Type B pancreatic cell (in vitro differentiated cells): ENCODE results near the gene IGF2R. TPM values are rescaled to one million over a fixed set of nuclear protein-coding genes. Genes with fewer than 3 reads are reported as not detected.

Source experiments
- DNase-seq: peaks from one replicate; pipeline ENCODE4 v3.0.0; 2021; ENCODE audit warnings: mixed read lengths; ENCODE audit not compliant: unreplicated experiment; ENCODE audit errors: extremely low spot score
- H3K27ac Mint-ChIP-seq: 2 replicates; pipeline ENCODE4 v1.8.0; 2021; ENCODE audit warnings: mild to moderate bottlenecking, mixed read lengths
- H3K27me3 Mint-ChIP-seq: 2 replicates; pipeline ENCODE4 v1.8.0; 2021; ENCODE audit warnings: mixed read lengths
- H3K36me3 Mint-ChIP-seq: 2 replicates; pipeline ENCODE4 v1.8.0; 2021; ENCODE audit warnings: mixed read lengths
- H3K4me1 Mint-ChIP-seq: one replicate; pipeline ENCODE4 v1.8.0; 2021; ENCODE audit warnings: mixed read lengths; ENCODE audit not compliant: unreplicated experiment
- H3K4me3 Mint-ChIP-seq: 2 replicates; pipeline ENCODE4 v1.8.0; 2021; ENCODE audit warnings: mild to moderate bottlenecking, mixed read lengths
- H3K9me3 Mint-ChIP-seq: 2 replicates; pipeline ENCODE4 v1.8.0; 2021; ENCODE audit warnings: mixed read lengths
- CTCF ChIP-seq: fragments of 200-600 bp; sonication (generic); conservative IDR thresholded peaks from 2 replicates; pipeline ENCODE4 v1.5.0; 2021; ENCODE audit warnings: antibody characterized with exemption, mild to moderate bottlenecking
- total RNA-seq: library from RNA; stranded (reverse); gene quantifications from 2 replicates; pipeline ENCODE4 v1.2.1, GENCODE V29; 2021; ENCODE audit warnings: low replicate concordance

IGF2R gene
- total RNA-seq, 1 donor from 2014 or later: 79.8 TPM

- no peak for TF ChIP-seq CTCF
- Mint-ChIP-seq H3K9me3 (peaks cover 9% of the 10 kb centered on the region), H3K4me3 (no peak overlapping the region), H3K27me3 (no peaks in the 10 kb centered on the region), H3K36me3 (peaks cover 46% of the 10 kb centered on the region), H3K4me1 (peaks cover 4% of the 10 kb centered on the region), H3K27ac (no peak overlapping the region)
- no peak for DNase-seq
These were observed 38.7 kb downstream of the IGF2R start for GRCh38 chr6:160007611-160008010.

GRCh38 chr6:160010067-160010466 lies 41.2 kb downstream of the IGF2R start:
- Mint-ChIP-seq H3K9me3 (peaks cover 4% of the 10 kb centered on the region), H3K36me3 (peaks cover 42% of the 10 kb centered on the region), H3K4me3 (no peak overlapping the region), H3K4me1 (peaks cover 11% of the 10 kb centered on the region), H3K27ac (no peak overlapping the region), H3K27me3 (no peaks in the 10 kb centered on the region)
- no peak for TF ChIP-seq CTCF
- DNase-seq: no peak

GRCh38 chr6:160013987-160014868 lies 45.3 kb downstream of the IGF2R start:
- H3K4me3 Mint-ChIP-seq: no peak overlapping the region
- no peak for TF ChIP-seq CTCF
- no peaks in the 10 kb centered on the region for H3K9me3 Mint-ChIP-seq

GRCh38 chr6:160014869-160015182 lies 45.9 kb downstream of the IGF2R start:
- Mint-ChIP-seq H3K9me3 (no peaks in the 10 kb centered on the region), H3K4me3 (no peak overlapping the region), H3K27me3 (no peaks in the 10 kb centered on the region), H3K4me1 (peaks cover 7% of the 10 kb centered on the region), H3K36me3 (peaks cover 60% of the 10 kb centered on the region), H3K27ac (no peak overlapping the region)
- no peak for DNase-seq
- TF ChIP-seq CTCF: no peak

More at GRCh38 chr6:160013987-160014868, 45.3 kb downstream of the IGF2R start:
- no peak for DNase-seq
- no peak overlapping the region for H3K27ac Mint-ChIP-seq
- peaks cover 7% of the 10 kb centered on the region for H3K4me1 Mint-ChIP-seq
- peaks cover 59% of the 10 kb centered on the region for H3K36me3 Mint-ChIP-seq
- H3K27me3 Mint-ChIP-seq: no peaks in the 10 kb centered on the region

- no peak for DNase-seq
- TF ChIP-seq CTCF: no peak
- no peak overlapping the region for H3K27ac Mint-ChIP-seq
- peaks cover 60% of the 10 kb centered on the region for H3K36me3 Mint-ChIP-seq
- no peak overlapping the region for H3K4me3 Mint-ChIP-seq
- H3K4me1 Mint-ChIP-seq: peaks cover 7% of the 10 kb centered on the region
- H3K27me3 Mint-ChIP-seq: no peaks in the 10 kb centered on the region
- H3K9me3 Mint-ChIP-seq: no peaks in the 10 kb centered on the region
These were observed 47.1 kb downstream of the IGF2R start for GRCh38 chr6:160015778-160016684.
